Right kidney (tissue), 9 donors: ENCODE measurements around the gene ANKAR.
A peak's percentile ranks its signal among the peaks of the same experiment; 100 is the strongest.
"Not testable (repeated sequence)": the region's sequence is repeated elsewhere in the genome, so short reads cannot be mapped to it uniquely, and the experiment has no call there.

Experiments
- DNase-seq: peaks from one replicate; pipeline ENCODE4 v3.0.0-alpha.2; 2016
- long read RNA-seq, 8 donors: transcript quantifications; one replicate each; lab custom pipeline, GENCODE V29; 2026

The ANKAR gene
- long read RNA-seq, donor 1: 0 reads
- long read RNA-seq, donor 2: 0 reads
- long read RNA-seq, donor 3: 0 reads
- long read RNA-seq, donor 4: 0 reads
- long read RNA-seq, donor 5: 0 reads
- long read RNA-seq, donor 6: 0 reads
- long read RNA-seq, donor 7, partial matches to known transcripts: 0 of 1 reads
- long read RNA-seq, donor 7, other reads (novel, unspliced or antisense): 0 of 1 reads
- long read RNA-seq, donor 8: 0 reads

- peak; percentile 94 for DNase-seq
Measured at GRCh38 chr2:189674374-189675112, at the start of gene ANKAR. Gene ANKAR (plus strand): TSS chr2:189674670. CDS start chr2:189676491, 1,821 bp downstream.

- no peak for DNase-seq
Measured at GRCh38 chr2:189625636-189626035, 48.8 kb upstream of the ANKAR start.

GRCh38 chr2:189627789-189628188 lies 46.7 kb upstream of the ANKAR start:
- no peak for DNase-seq

- no peak for DNase-seq
Measured at GRCh38 chr2:189628817-189629530, 45.5 kb upstream of the ANKAR start.

GRCh38 chr2:189629531-189630453 lies 44.7 kb upstream of the ANKAR start:
- DNase-seq: peak; percentile 20

- no peak for DNase-seq
Measured at GRCh38 chr2:189631849-189632248, 42.6 kb upstream of the ANKAR start.

GRCh38 chr2:189633392-189633811 lies 41.1 kb upstream of the ANKAR start:
- no peak for DNase-seq

GRCh38 chr2:189635353-189635752 lies 39.1 kb upstream of the ANKAR start:
- DNase-seq: no peak

- DNase-seq: no peak
Measured at GRCh38 chr2:189638301-189639006, 36.0 kb upstream of the ANKAR start.

GRCh38 chr2:189639007-189639609 lies 35.4 kb upstream of the ANKAR start:
- no peak for DNase-seq

GRCh38 chr2:189641002-189641401 lies 33.5 kb upstream of the ANKAR start:
- no peak for DNase-seq

GRCh38 chr2:189641590-189641989 lies 32.9 kb upstream of the ANKAR start:
- no peak for DNase-seq

GRCh38 chr2:189646521-189646920 lies 27.9 kb upstream of the ANKAR start:
- DNase-seq: no peak

GRCh38 chr2:189648846-189649509 lies 25.5 kb upstream of the ANKAR start:
- no peak for DNase-seq

GRCh38 chr2:189651284-189651683 lies 23.2 kb upstream of the ANKAR start:
- DNase-seq: no peak

GRCh38 chr2:189653464-189653863 lies 21.0 kb upstream of the ANKAR start:
- not testable (repeated sequence) for DNase-seq

GRCh38 chr2:189654641-189655040 lies 19.8 kb upstream of the ANKAR start:
- DNase-seq: no peak

- no peak for DNase-seq
Measured at GRCh38 chr2:189657867-189658266, 16.6 kb upstream of the ANKAR start.

- DNase-seq: no peak
Measured at GRCh38 chr2:189658306-189659212, 15.9 kb upstream of the ANKAR start.
